SK-N-MC (cell line): ENCODE data around the gene NBEA.

ENCODE experiments used
- EZH2 ChIP-seq: fragments of 200-600 bp; sonication (generic); IDR thresholded peaks from one replicate; pipeline ENCODE4 v1.6.1; 2017; ENCODE audit warnings: antibody characterized with exemption
- FOXP2 ChIP-seq: optimal IDR thresholded peaks from 2 replicates; pipeline ENCODE3; 2011; ENCODE audit warnings: mild to moderate bottlenecking, moderate library complexity; ENCODE audit not compliant: insufficient read depth; ENCODE audit errors: extremely low read length, control extremely low read depth
- POLR2AphosphoS5 ChIP-seq: IDR thresholded peaks from 2 replicates; pipeline ENCODE4 v1.6.1; 2012; ENCODE audit warnings: mild to moderate bottlenecking, low read depth, low read length, borderline replicate concordance

- TF ChIP-seq EZH2 (no peak), POLR2AphosphoS5 (no peak), FOXP2 (no peak)
Measured at GRCh38 chr13:35720690-35721554, 778.9 kb downstream of the NBEA start.
